Measurements from ENCODE around the gene PLXDC1. TPM values are rescaled to one million over a fixed set of nuclear protein-coding genes. Genes with fewer than 3 reads are reported as not detected.

PLXDC1 gene
- total and polyA plus RNA-seq, 2 of the 8 experiments (the other 6 are each of a cell fraction or from before 2014, with no cell fraction given) = 4.1 to 14.6 TPM

GRCh38 chr17:39107155-39107554 lies 44.3 kb downstream of the PLXDC1 start:
- Histone ChIP-seq H3K23ac (ENCODE audit: insufficient read length) (no peak overlapping the region), H3K79me1 (ENCODE audit: low read depth, low read length) (no peaks in the 10 kb centered on the region), H3K4me2 (ENCODE audit: insufficient read depth in 1 of 2, low read depth in 2 of 2, low read length in 2 of 2) (no peak overlapping the region), H3K4ac (replicated peaks; ENCODE audit: insufficient read length, low read depth, low read length) (no peak overlapping the region), H4K20me1 (replicated peaks in 1 of 2; ENCODE audit: control insufficient read depth in 1 of 2, insufficient read depth in 2 of 2, low read length in 2 of 2) (no peaks in the 10 kb centered on the region), H3K23me2 (ENCODE audit: low read depth, low read length) (no peaks in the 10 kb centered on the region), H4K5ac (ENCODE audit: insufficient read length, low read depth, low read length) (no peak overlapping the region), H3K9ac (replicated peaks in 1 of 4; ENCODE audit: extremely low read depth in 1 of 4, low read depth in 3 of 4, low read length in 3 of 4) (no peak overlapping the region), H2BK15ac (ENCODE audit: low read length) (no peak overlapping the region), H3K18ac (ENCODE audit: extremely low read depth, low read length) (no peak overlapping the region), H2AFZ (ENCODE audit: low read length) (no peak overlapping the region), H3K27ac (ENCODE audit: low read depth, low read length) (no peak overlapping the region), H4K8ac (ENCODE audit: extremely low read depth, insufficient read depth, low read length) (no peak overlapping the region), H3K79me2 (ENCODE audit: control insufficient read depth in 1 of 2, insufficient read depth in 2 of 2, low read length in 2 of 2) (no peaks in the 10 kb centered on the region), H3K14ac (ENCODE audit: insufficient read length) (no peak overlapping the region), H2BK5ac (ENCODE audit: low read depth, low read length) (no peak overlapping the region), H3K36me3 (ENCODE audit: control insufficient read depth in 2 of 4, insufficient read depth in 4 of 4, low read length in 3 of 4) (no peaks in the 10 kb centered on the region), H2AK5ac (ENCODE audit: low read depth, low read length) (no peak overlapping the region), H4K91ac (replicated peaks; ENCODE audit: insufficient read length, low read length) (no peak overlapping the region), H3K9me3 (ENCODE audit: insufficient read depth in 2 of 2, low read depth in 1 of 2, low read length in 1 of 2) (no peaks in the 10 kb centered on the region), H2BK120ac (replicated peaks; ENCODE audit: low read depth, low read length) (no peak overlapping the region), H3K4me1 (replicated peaks in 1 of 4; ENCODE audit: control insufficient read depth in 3 of 4, insufficient read depth in 4 of 4, low read length in 3 of 4) (peaks cover 0 to 2% (median 0%) of the 10 kb centered on the region in 4 experiments; a peak in 1 of 7 replicates), H2BK20ac (ENCODE audit: low read length) (no peak overlapping the region), H3K27me3 (replicated peaks in 1 of 4; ENCODE audit: control insufficient read depth in 3 of 4, extremely low read depth in 1 of 4, insufficient read depth in 3 of 4, low read length in 3 of 4) (no peaks in the 10 kb centered on the region), H3K4me3 (ENCODE audit: extremely low read depth in 1 of 4, insufficient read depth in 2 of 4, low read depth in 3 of 4, low read length in 4 of 4) (no peak overlapping the region), H2BK12ac (ENCODE audit: low read depth, low read length) (no peak overlapping the region), H3K56ac (replicated peaks; ENCODE audit: insufficient read length, low read depth, low read length) (no peak overlapping the region)
- DNase-seq (ENCODE audit: low read depth in 1 of 2, low spot score in 2 of 2) = no peak
- 92% methylated on average over 7 of the region's 7 CpGs; no CpG with 5 or more reads in 1 of the 2 experiments for WGBS, 2 experiments (ENCODE audit: extremely low coverage in 1 of 2, insufficient coverage in 1 of 2, insufficient read length in 1 of 2, insufficient replicate concordance in 2 of 2, low coverage in 1 of 2, low lambda C conversion rate in 2 of 2, missing lambda C conversion rate in 1 of 2)
- TF ChIP-seq ZNF274 (IDR thresholded peaks at IDR 0.05; ENCODE audit: borderline replicate concordance, extremely low read depth, low read length) = no peak
- TF ChIP-seq BCL11A (IDR thresholded peaks at IDR 0.05; ENCODE audit: low read depth in 2 of 2, low read length in 2 of 2) = no peak
- ChIA-PET POLR2A (ENCODE audit: partially characterized antibody) (no interaction called here), CTCF (ENCODE audit: partially characterized antibody) (interaction anchor here (0.9 to 1.7 kb wide), 4 partner anchors 37 to 124 kb away, joined by 3 to 5 read pairs (median 4); no protein-coding TSS in a partner anchor)
- FAIRE-seq = no peak

All from H1 (cell line).